B cell (primary cell): ENCODE data around the gene EEA1.

Source experiments
- EZH2 ChIP-seq: IDR thresholded peaks from 2 replicates; pipeline ENCODE4 v1.6.1; 2012; ENCODE audit warnings: borderline replicate concordance, low read depth, mild to moderate bottlenecking, moderate library complexity, low read length; ENCODE audit not compliant: insufficient read depth, poor library complexity, severe bottlenecking
- TF ChIP-seq, protein P1 (sequence below): fragments of 200-600 bp; IDR thresholded peaks from one replicate; pipeline ENCODE4 v1.8.0; 2022; ENCODE audit warnings: antibody characterized with exemption, mild to moderate bottlenecking

DNA sequence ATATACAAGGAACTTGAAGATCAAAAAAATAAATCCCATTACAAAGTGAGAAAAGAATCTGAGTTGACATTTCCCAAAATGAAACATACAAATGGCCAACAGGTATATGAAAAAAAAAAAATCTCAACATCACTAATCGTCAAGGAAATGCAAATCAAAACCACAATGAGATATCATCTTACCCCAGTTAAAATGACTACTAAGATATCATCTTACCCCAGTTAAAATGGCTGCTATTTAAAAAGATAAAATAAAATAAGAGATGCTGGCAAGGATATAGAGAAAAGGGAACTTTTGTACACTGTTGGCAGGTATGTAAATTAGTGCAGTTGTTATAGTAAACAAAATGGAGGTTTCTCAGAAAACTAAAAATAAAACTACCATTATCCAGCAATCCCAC, 181.9 kb downstream of the EEA1 start:
- TF ChIP-seq, protein P1, sequence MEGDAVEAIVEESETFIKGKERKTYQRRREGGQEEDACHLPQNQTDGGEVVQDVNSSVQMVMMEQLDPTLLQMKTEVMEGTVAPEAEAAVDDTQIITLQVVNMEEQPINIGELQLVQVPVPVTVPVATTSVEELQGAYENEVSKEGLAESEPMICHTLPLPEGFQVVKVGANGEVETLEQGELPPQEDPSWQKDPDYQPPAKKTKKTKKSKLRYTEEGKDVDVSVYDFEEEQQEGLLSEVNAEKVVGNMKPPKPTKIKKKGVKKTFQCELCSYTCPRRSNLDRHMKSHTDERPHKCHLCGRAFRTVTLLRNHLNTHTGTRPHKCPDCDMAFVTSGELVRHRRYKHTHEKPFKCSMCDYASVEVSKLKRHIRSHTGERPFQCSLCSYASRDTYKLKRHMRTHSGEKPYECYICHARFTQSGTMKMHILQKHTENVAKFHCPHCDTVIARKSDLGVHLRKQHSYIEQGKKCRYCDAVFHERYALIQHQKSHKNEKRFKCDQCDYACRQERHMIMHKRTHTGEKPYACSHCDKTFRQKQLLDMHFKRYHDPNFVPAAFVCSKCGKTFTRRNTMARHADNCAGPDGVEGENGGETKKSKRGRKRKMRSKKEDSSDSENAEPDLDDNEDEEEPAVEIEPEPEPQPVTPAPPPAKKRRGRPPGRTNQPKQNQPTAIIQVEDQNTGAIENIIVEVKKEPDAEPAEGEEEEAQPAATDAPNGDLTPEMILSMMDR = no peak
- no peak for TF ChIP-seq EZH2
